H1 (cell line): ENCODE results near the gene NPSR1. TPM values are rescaled to one million over a fixed set of nuclear protein-coding genes. Genes with fewer than 3 reads are reported as not detected.

Source experiments
- BACH1 ChIP-seq: IDR thresholded peaks from 2 replicates; pipeline ENCODE4 v1.6.1; 2012; ENCODE audit warnings: low read length, improper control_type of control experiment
- CHD2 ChIP-seq: IDR thresholded peaks from 2 replicates; pipeline ENCODE4 v1.6.1; 2012; ENCODE audit warnings: low read length, improper control_type of control experiment
- POLR2A ChIP-seq, 2 experiments: IDR thresholded peaks; 1 replicate in 1 of 2; 2 replicates in 1 of 2; pipeline ENCODE4 v1.6.1; 2011; ENCODE audit warnings: low read depth in 2 of 2, low read length in 2 of 2, mild to moderate bottlenecking in 2 of 2; ENCODE audit errors: control extremely low read depth in 1 of 2
- SAP30 ChIP-seq: fragments of 300-600 bp; sonication (generic); IDR thresholded peaks from 2 replicates; pipeline ENCODE4 v1.7.1; 2012; ENCODE audit warnings: low read length, moderate library complexity, mild to moderate bottlenecking, inconsistent platforms; ENCODE audit not compliant: insufficient read depth, insufficient replicate concordance
- SP4 ChIP-seq: IDR thresholded peaks from 2 replicates; pipeline ENCODE4 v1.6.1; 2012; ENCODE audit warnings: low read length, inconsistent platforms
- TCF12 ChIP-seq: IDR thresholded peaks from 2 replicates; pipeline ENCODE4 v1.6.1; 2011; ENCODE audit warnings: low read depth, mild to moderate bottlenecking, low read length
- polyA plus RNA-seq, 7 experiments: library from polyadenylated mRNA; depleted of rRNA in 3 of 7; stranded (reverse) in 5 of 7; unstranded in 2 of 7; fragments of >200 nt in 5 of 7; fragments of 200-250 nt in 2 of 7; gene quantifications; 1 replicate in 5 of 7; 2 replicates in 1 of 7; 4 replicates in 1 of 7; pipeline versions ENCODE4 v1.2.1 to v1.2.3, GENCODE V29; 2011 to 2013; ENCODE audit warnings: missing spikeins in 2 of 7, mixed read lengths in 2 of 7
- total RNA-seq: library from RNA; stranded (reverse); fragmentation: NEBNext Ultra II Directional; extraction: Animal tissue kit (Norgen Biotek cat#: 25700); gene quantifications from 2 replicates; pipeline ENCODE4 v1.2.1, GENCODE V29; 2021

The NPSR1 gene
- total and polyA plus RNA-seq, 2 of the 8 experiments (the other 6 are each of a cell fraction or from before 2014, with no cell fraction given) = not detected

DNA sequence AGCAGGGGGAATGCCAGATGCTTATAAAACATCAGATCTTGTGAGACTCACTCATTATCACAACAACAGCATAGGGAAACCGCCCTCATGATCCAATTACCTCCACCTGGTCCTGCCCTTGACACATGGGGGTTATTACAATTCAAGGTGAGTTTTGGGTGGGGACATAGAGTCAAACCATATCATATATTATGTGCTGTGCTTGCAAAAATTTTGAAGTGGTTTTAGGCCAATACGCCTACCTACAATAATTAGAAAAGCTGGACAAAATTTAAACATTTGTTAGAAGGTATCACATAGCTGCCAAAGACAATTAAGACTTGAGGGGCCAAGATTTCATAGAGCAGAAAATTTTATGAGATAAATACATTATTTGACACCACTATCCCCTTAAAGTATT lies 29.5 kb downstream of the NPSR1 start (continued):
- TF ChIP-seq SAP30 = no peak
- TF ChIP-seq TCF12 = no peak
- TF ChIP-seq SP4 = no peak
- TF ChIP-seq CHD2 = no peak
- no peak for TF ChIP-seq POLR2A (IDR thresholded peaks at IDR 0.05; ENCODE audit: control extremely low read depth in 1 of 2, low read depth in 2 of 2, low read length in 2 of 2)
- TF ChIP-seq BACH1 = no peak
